RWPE1 (cell line): ENCODE results near the gene IMPACT.

Source experiments
- CTCF ChIA-PET: fragments of 350-600 bp; sonication (Branson Sonifier 250); formaldehyde crosslinking; extraction: SDS; loops from one replicate; lab custom pipeline; 2021; lab: Yijun Ruan, JAX
- POLR2A ChIA-PET: fragments of 400-600 bp; formaldehyde crosslinking; extraction: SDS; loops from one replicate; lab custom pipeline; 2020; ENCODE audit warnings: antibody characterized with exemption; ENCODE audit not compliant: low non-redundant PET; lab: Yijun Ruan, JAX
- DNase-seq: peaks from one replicate; pipeline ENCODE4 v3.0.0; 2012; ENCODE audit warnings: low spot score
- H3K27ac ChIP-seq: fragments of 450-650 bp; 2 replicates; pipeline ENCODE4 v1.5.1; 2017
- TF ChIP-seq, protein P1 (sequence below): fragments of 450-650 bp; conservative IDR thresholded peaks from 2 replicates; pipeline ENCODE4 v1.5.1; 2017; ENCODE audit warnings: low read depth, mild to moderate bottlenecking

Gene IMPACT

DNA sequence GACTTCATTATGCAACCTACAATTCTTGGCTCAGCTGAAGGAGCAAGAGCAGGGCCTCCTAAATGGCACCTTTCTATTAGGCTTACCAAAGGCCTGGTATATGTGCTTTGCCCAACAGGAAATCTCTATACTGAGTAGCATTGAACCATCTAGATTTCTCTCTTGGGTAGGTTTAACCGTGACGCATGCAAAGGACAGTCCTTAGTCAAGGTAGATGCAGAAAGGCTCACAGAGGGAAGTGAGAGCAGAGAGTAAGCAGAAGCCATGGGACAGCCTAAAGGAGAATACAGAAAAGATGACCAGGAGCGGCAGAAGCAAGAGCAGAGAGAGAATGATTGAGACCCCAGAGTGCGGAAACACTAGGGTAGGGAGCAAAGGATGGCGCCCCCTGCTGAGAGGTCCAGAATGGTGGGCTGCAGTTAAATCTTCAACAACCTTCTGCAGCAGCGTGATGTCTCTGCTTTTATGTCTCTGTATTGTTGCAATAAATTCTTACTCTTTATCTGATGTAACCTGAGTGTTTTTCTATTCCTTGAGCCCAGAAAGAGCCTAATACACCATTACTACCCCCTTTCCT is 24.2 kb upstream of the IMPACT start:
- DNase-seq, result no peak
- CTCF ChIA-PET, result no interaction called here
- TF ChIP-seq, protein P1, sequence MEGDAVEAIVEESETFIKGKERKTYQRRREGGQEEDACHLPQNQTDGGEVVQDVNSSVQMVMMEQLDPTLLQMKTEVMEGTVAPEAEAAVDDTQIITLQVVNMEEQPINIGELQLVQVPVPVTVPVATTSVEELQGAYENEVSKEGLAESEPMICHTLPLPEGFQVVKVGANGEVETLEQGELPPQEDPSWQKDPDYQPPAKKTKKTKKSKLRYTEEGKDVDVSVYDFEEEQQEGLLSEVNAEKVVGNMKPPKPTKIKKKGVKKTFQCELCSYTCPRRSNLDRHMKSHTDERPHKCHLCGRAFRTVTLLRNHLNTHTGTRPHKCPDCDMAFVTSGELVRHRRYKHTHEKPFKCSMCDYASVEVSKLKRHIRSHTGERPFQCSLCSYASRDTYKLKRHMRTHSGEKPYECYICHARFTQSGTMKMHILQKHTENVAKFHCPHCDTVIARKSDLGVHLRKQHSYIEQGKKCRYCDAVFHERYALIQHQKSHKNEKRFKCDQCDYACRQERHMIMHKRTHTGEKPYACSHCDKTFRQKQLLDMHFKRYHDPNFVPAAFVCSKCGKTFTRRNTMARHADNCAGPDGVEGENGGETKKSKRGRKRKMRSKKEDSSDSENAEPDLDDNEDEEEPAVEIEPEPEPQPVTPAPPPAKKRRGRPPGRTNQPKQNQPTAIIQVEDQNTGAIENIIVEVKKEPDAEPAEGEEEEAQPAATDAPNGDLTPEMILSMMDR, result no peak
- POLR2A ChIA-PET, result no interaction called here
- H3K27ac ChIP-seq, result no peak overlapping the region

DNA sequence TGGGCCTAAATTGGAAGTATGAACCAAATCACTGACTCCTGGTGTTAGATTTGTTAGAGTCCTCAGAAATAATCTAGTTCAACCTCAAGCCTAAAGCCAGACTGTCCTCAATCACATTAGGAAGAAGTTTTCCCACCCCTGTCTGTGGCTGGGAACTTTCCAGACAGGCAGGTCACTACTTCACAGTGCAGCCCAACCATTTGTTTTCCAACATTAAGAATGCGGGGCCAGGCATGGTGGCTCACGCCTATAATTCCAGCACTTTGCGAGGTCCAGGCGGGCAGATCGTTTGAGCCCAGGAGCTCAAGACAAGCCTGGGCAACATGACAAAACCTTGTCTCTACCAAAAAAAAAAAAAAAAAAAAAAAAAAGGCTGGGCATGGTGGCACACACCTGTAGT is 23.4 kb upstream of the IMPACT start:
- H3K27ac ChIP-seq, result no peak overlapping the region
- CTCF ChIA-PET, result no interaction called here

DNA sequence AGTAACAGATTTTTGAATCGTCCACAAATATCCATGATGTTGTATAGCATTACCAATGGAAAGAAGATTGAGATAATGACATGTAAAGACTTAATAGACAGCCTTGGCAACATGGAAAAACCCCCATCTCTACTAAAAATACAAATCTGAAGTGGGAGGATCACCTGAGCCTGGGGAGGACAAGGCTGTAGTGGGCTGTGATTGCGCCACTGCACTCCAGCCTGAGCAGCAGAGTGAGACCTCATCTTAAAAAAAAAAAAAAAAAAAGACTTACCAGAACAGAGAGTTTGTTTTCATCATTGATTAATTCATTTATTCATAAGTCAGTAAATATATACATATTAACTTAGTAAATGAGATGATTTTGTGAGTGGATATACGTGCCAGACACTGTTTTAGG is 21.9 kb upstream of the IMPACT start:
- TF ChIP-seq, protein P1, result no peak
- ChIA-PET POLR2A (no interaction called here), CTCF (no interaction called here)

More for the DNA sequence above, 23.4 kb upstream of the IMPACT start:
- TF ChIP-seq, protein P1, result no peak
- POLR2A ChIA-PET, result no interaction called here
- DNase-seq, result no peak

DNA sequence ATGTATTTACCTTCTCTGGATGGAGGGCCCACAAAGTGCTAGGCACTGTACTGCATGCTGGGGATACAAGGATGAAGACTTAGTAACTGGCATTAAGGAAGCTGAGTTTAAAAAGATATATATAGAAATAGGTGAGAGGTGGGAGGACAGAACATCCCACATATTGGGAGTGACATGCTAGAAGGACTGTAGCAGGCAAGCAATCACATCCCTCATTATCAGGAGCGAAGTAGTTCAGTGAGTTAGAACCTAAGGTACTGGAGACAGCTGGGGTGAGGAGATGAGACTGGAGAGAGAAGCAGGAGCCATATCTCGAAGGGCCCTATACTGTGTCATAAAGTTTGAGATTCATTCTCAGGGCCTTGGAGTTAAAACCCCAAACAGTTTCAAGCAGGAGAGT is 18.0 kb upstream of the IMPACT start:
- no peak for DNase-seq
- TF ChIP-seq, protein P1, result no peak
- H3K27ac ChIP-seq, result no peak overlapping the region
- POLR2A ChIA-PET, result no interaction called here
- CTCF ChIA-PET, result no interaction called here

More for the DNA sequence above, 21.9 kb upstream of the IMPACT start:
- no peak for DNase-seq
- H3K27ac ChIP-seq, result no peak overlapping the region

DNA sequence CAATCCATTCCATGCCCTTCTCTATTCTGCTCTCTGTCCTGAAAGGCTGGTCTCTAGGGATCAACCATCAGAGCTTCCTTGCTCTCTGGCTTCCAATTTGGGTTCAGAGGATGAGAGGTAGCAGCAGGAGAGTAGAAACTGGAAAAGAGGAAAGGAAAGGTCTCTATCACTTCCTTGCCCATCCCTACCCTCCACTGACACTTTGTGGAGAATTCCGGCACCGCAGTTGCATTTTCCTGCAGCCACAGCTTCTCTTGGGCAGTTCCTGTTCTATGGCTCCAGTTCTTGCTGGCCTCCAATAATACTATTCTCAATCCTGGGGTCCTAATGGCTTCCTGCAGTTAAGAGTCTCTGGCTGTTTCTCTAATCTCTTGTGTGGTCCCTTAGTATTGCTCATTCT is 13.3 kb upstream of the IMPACT start:
- no peak for DNase-seq
- POLR2A ChIA-PET, result no interaction called here
- TF ChIP-seq, protein P1, result peak; percentile 20; the same call in 1 of the 2 replicates
- CTCF ChIA-PET, result interaction anchor here (0.6 to 1.5 kb wide), 3 partner anchors 54 to 1436 kb away, joined by 3 to 5 read pairs (median 3); no protein-coding TSS in a partner anchor
- no peak overlapping the region for H3K27ac ChIP-seq

DNA sequence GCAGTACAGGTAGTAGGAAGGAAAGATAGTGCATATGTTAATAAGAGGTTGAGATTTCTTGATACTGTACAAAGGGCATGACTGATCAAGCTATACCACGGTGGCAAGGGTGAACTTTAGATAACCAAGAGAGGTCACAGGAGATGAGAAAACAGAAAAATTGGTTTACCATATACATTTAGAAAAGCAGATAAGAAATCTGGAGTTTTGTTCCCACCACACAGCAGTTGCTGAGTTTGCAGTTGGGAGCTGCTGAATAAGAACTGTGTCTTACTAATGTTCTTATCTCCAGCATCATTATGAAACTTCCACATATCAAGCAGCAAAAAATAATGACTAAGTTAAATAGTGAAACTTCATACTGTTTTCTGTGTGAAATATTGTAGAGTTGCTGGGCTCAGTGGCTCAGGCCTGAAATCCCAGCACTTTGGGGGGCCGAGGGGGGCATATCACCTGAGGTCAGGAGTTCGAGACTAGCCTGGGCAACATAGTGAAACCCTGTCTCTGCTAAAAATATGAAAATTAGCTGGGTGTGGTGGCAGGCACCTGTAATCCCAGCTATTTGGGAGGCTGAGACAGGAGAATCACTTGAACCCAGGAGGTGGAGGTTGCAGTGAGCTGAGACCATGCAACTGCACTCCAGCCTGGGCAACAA is 12.0 kb upstream of the IMPACT start:
- no peak overlapping the region for H3K27ac ChIP-seq
- DNase-seq, result no peak
- ChIA-PET POLR2A (no interaction called here), CTCF (no interaction called here)
- TF ChIP-seq, protein P1, result no peak
